GM23338 (cell line): ENCODE measurements around the gene NFATC1.

ENCODE experiments used
- EZH2 ChIP-seq: fragments of 200-600 bp; sonication (generic); IDR thresholded peaks from one replicate; pipeline ENCODE4 v1.8.0; 2017; ENCODE audit warnings: antibody characterized with exemption, mild to moderate bottlenecking, low read depth; ENCODE audit not compliant: unreplicated experiment
- NANOG ChIP-seq: IDR thresholded peaks from 2 replicates; pipeline ENCODE4 v1.6.1; 2016; ENCODE audit warnings: antibody characterized with exemption, borderline replicate concordance
- POLR2AphosphoS5 ChIP-seq: IDR thresholded peaks from 2 replicates; pipeline ENCODE4 v1.6.1; 2016; ENCODE audit warnings: antibody characterized with exemption, low read depth
- TF ChIP-seq, protein P1 (sequence below), 2 experiments: fragments of 200-600 bp in 1 of 2; sonication (generic) in 1 of 2; conservative IDR thresholded peaks; 2 replicates each; pipeline versions ENCODE4 v1.5.1 to v1.6.1; 2016 to 2017; ENCODE audit warnings: antibody characterized with exemption in 2 of 2, low read depth in 2 of 2, mild to moderate bottlenecking in 2 of 2, moderate library complexity in 1 of 2
- TF ChIP-seq, protein P2 (sequence below): IDR thresholded peaks from one replicate; pipeline ENCODE4 v1.6.1; 2018; ENCODE audit warnings: antibody characterized with exemption; ENCODE audit not compliant: unreplicated experiment
- TF ChIP-seq, protein P3 (sequence below): fragments of 250-450 bp; sonication (Bioruptor Pico); IDR thresholded peaks from 2 replicates; pipeline ENCODE4 v1.5.0; 2020; ENCODE audit warnings: mild to moderate bottlenecking, moderate library complexity

DNA sequence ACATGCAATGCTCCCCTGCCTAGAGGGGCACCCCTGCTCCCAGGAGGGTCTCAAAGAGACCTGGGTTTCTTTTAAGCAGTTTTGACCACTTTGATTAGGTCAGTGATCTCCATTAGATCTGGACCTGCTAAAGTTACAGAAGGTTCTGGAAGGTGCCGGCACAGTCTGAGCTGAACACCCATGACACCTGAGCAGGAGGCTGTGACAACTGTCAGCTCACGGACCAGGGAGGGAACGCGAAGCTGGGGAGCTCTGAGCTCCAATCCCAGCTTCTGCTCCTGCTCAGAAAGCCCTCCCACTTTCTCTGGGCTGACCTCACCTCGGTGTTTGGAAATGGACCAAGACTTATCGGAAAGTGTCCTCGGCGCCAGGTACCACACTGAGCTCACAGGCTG lies 113.8 kb downstream of the NFATC1 start:
- TF ChIP-seq, protein P1, sequence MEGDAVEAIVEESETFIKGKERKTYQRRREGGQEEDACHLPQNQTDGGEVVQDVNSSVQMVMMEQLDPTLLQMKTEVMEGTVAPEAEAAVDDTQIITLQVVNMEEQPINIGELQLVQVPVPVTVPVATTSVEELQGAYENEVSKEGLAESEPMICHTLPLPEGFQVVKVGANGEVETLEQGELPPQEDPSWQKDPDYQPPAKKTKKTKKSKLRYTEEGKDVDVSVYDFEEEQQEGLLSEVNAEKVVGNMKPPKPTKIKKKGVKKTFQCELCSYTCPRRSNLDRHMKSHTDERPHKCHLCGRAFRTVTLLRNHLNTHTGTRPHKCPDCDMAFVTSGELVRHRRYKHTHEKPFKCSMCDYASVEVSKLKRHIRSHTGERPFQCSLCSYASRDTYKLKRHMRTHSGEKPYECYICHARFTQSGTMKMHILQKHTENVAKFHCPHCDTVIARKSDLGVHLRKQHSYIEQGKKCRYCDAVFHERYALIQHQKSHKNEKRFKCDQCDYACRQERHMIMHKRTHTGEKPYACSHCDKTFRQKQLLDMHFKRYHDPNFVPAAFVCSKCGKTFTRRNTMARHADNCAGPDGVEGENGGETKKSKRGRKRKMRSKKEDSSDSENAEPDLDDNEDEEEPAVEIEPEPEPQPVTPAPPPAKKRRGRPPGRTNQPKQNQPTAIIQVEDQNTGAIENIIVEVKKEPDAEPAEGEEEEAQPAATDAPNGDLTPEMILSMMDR (conservative IDR thresholded peaks at IDR 0.05; ENCODE audit: low read depth in 2 of 2), result no peak
- TF ChIP-seq, protein P2, sequence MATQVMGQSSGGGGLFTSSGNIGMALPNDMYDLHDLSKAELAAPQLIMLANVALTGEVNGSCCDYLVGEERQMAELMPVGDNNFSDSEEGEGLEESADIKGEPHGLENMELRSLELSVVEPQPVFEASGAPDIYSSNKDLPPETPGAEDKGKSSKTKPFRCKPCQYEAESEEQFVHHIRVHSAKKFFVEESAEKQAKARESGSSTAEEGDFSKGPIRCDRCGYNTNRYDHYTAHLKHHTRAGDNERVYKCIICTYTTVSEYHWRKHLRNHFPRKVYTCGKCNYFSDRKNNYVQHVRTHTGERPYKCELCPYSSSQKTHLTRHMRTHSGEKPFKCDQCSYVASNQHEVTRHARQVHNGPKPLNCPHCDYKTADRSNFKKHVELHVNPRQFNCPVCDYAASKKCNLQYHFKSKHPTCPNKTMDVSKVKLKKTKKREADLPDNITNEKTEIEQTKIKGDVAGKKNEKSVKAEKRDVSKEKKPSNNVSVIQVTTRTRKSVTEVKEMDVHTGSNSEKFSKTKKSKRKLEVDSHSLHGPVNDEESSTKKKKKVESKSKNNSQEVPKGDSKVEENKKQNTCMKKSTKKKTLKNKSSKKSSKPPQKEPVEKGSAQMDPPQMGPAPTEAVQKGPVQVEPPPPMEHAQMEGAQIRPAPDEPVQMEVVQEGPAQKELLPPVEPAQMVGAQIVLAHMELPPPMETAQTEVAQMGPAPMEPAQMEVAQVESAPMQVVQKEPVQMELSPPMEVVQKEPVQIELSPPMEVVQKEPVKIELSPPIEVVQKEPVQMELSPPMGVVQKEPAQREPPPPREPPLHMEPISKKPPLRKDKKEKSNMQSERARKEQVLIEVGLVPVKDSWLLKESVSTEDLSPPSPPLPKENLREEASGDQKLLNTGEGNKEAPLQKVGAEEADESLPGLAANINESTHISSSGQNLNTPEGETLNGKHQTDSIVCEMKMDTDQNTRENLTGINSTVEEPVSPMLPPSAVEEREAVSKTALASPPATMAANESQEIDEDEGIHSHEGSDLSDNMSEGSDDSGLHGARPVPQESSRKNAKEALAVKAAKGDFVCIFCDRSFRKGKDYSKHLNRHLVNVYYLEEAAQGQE, result no peak
- TF ChIP-seq EZH2 (no peak), POLR2AphosphoS5 (no peak), NANOG (no peak)
- TF ChIP-seq, protein P3, sequence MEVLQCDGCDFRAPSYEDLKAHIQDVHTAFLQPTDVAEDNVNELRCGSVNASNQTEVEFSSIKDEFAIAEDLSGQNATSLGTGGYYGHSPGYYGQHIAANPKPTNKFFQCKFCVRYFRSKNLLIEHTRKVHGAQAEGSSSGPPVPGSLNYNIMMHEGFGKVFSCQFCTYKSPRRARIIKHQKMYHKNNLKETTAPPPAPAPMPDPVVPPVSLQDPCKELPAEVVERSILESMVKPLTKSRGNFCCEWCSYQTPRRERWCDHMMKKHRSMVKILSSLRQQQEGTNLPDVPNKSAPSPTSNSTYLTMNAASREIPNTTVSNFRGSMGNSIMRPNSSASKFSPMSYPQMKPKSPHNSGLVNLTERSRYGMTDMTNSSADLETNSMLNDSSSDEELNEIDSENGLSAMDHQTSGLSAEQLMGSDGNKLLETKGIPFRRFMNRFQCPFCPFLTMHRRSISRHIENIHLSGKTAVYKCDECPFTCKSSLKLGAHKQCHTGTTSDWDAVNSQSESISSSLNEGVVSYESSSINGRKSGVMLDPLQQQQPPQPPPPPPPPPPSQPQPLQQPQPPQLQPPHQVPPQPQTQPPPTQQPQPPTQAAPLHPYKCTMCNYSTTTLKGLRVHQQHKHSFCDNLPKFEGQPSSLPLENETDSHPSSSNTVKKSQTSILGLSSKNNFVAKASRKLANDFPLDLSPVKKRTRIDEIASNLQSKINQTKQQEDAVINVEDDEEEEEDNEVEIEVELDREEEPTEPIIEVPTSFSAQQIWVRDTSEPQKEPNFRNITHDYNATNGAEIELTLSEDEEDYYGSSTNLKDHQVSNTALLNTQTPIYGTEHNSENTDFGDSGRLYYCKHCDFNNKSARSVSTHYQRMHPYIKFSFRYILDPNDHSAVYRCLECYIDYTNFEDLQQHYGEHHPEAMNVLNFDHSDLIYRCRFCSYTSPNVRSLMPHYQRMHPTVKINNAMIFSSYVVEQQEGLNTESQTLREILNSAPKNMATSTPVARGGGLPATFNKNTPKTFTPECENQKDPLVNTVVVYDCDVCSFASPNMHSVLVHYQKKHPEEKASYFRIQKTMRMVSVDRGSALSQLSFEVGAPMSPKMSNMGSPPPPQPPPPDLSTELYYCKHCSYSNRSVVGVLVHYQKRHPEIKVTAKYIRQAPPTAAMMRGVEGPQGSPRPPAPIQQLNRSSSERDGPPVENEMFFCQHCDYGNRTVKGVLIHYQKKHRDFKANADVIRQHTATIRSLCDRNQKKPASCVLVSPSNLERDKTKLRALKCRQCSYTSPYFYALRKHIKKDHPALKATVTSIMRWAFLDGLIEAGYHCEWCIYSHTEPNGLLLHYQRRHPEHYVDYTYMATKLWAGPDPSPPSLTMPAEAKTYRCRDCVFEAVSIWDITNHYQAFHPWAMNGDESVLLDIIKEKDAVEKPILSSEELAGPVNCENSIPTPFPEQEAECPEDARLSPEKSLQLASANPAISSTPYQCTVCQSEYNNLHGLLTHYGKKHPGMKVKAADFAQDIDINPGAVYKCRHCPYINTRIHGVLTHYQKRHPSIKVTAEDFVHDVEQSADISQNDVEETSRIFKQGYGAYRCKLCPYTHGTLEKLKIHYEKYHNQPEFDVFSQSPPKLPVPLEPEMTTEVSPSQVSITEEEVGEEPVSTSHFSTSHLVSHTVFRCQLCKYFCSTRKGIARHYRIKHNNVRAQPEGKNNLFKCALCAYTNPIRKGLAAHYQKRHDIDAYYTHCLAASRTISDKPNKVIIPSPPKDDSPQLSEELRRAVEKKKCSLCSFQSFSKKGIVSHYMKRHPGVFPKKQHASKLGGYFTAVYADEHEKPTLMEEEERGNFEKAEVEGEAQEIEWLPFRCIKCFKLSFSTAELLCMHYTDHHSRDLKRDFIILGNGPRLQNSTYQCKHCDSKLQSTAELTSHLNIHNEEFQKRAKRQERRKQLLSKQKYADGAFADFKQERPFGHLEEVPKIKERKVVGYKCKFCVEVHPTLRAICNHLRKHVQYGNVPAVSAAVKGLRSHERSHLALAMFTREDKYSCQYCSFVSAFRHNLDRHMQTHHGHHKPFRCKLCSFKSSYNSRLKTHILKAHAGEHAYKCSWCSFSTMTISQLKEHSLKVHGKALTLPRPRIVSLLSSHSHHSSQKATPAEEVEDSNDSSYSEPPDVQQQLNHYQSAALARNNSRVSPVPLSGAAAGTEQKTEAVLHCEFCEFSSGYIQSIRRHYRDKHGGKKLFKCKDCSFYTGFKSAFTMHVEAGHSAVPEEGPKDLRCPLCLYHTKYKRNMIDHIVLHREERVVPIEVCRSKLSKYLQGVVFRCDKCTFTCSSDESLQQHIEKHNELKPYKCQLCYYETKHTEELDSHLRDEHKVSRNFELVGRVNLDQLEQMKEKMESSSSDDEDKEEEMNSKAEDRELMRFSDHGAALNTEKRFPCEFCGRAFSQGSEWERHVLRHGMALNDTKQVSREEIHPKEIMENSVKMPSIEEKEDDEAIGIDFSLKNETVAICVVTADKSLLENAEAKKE, result no peak
